A673 (cell line): Measurements from ENCODE around the gene CREB3L1. TPM values are rescaled to one million over a fixed set of nuclear protein-coding genes. Genes with fewer than 3 reads are reported as not detected.
A peak's percentile ranks its signal among the peaks of the same experiment; 100 is the strongest.

Experiments
- BruUV-seq: library from RNA; stranded (reverse); fragments of 400-500 nt; replicated peaks from 2 replicates; lab custom pipeline; 2021; lab: Mats Ljungman, UMichigan
- CTCF ChIA-PET: fragments of 300-600 bp; sonication (Branson Sonifier 250); formaldehyde crosslinking; loops from one replicate; lab custom pipeline; 2022; ENCODE audit warnings: antibody characterized with exemption; lab: Charles Lee
- POLR2A ChIA-PET: fragments of 300-600 bp; sonication (Branson Sonifier 250); formaldehyde crosslinking; loops from one replicate; lab custom pipeline; 2022; ENCODE audit warnings: antibody characterized with exemption; ENCODE audit not compliant: low non-redundant PET; lab: Charles Lee
- DNase-seq: peaks from one replicate; pipeline ENCODE4 v3.0.0-alpha.2; 2015; ENCODE audit warnings: low spot score
- H3K27ac ChIP-seq: fragments of 200-600 bp; sonication (generic); 2 replicates; pipeline ENCODE4 v1.5.1; 2016; ENCODE audit warnings: mixed run types, low read depth, mild to moderate bottlenecking, mixed read lengths, antibody characterized with exemption, low read length; ENCODE audit not compliant: poor library complexity, severe bottlenecking
- H3K27me3 ChIP-seq: fragments of 200-600 bp; sonication (generic); replicated peaks from 2 replicates; pipeline ENCODE4 v1.6.1; 2017; ENCODE audit warnings: mixed run types, low read depth, mild to moderate bottlenecking, mixed read lengths, antibody characterized with exemption, low read length; ENCODE audit not compliant: insufficient read depth, poor library complexity
- H3K36me3 ChIP-seq: fragments of 200-600 bp; sonication (generic); 2 replicates; pipeline ENCODE4 v1.6.1; 2016; ENCODE audit warnings: mixed run types, mild to moderate bottlenecking, mixed read lengths, antibody characterized with exemption, low read length; ENCODE audit not compliant: insufficient read depth, poor library complexity, severe bottlenecking
- H3K4me1 ChIP-seq: fragments of 200-600 bp; sonication (generic); 2 replicates; pipeline ENCODE4 v1.6.1; 2017; ENCODE audit warnings: mixed run types, mild to moderate bottlenecking, mixed read lengths, antibody characterized with exemption, low read length; ENCODE audit not compliant: insufficient read depth, poor library complexity, severe bottlenecking
- H3K4me3 ChIP-seq: fragments of 200-600 bp; sonication (generic); 2 replicates; pipeline ENCODE4 v1.5.1; 2016; ENCODE audit warnings: low read depth, mixed run types, mild to moderate bottlenecking, mixed read lengths, low read length; ENCODE audit not compliant: poor library complexity, severe bottlenecking
- H3K9me3 ChIP-seq: fragments of 200-600 bp; sonication (generic); 2 replicates; pipeline ENCODE4 v1.6.1; 2016; ENCODE audit warnings: mixed run types, low read depth, mild to moderate bottlenecking, mixed read lengths, antibody characterized with exemption, low read length; ENCODE audit not compliant: poor library complexity, severe bottlenecking
- EZH2 ChIP-seq: fragments of 200-600 bp; sonication (generic); IDR thresholded peaks from 2 replicates; pipeline ENCODE4 v1.6.1; 2017; ENCODE audit warnings: borderline replicate concordance, low read depth, mild to moderate bottlenecking, mixed read lengths, antibody characterized with exemption, low read length; ENCODE audit not compliant: poor library complexity, severe bottlenecking
- intact Hi-C: fragments of 100-400 bp; cut with micrococcal nuclease; formaldehyde crosslinking; loops from one replicate; pipeline ENCODE4 v1.10.0; 2022; ENCODE audit not compliant: unreplicated experiment
- total RNA-seq: library from RNA; stranded (reverse); gene quantifications from 2 replicates; pipeline ENCODE4 v1.2.3, GENCODE V29; 2021
- TF ChIP-seq, protein P1 (sequence below): fragments of 300-800, 200-600 bp; sonication (generic); conservative IDR thresholded peaks from 2 replicates; pipeline ENCODE4 v1.5.1; 2017; ENCODE audit warnings: low read depth, mild to moderate bottlenecking, antibody characterized with exemption, low read length, moderate library complexity, mixed read lengths

Gene CREB3L1
- total RNA-seq, 1 experiment from 2014 or later: 3.5 TPM

DNA sequence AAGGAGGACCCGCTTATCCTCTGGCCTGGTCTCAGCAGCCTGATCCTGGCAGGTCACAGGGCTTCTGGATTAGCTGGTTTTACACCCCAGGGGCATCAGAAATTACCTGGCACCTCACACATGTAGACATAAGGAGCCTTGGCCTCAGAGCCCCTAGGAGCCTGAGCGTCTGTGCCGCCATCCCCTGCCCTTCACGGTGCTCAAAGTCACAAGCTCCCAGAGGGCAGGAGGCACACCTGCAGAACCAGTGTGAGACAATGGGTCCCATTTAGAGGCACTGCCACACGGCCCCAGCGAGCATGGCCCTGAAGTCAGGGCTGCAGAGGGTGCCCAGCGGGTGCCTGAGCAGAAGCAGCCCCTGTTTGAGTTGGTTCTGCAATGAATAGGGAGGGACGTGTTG, 73.7 kb downstream of the CREB3L1 start:
- Histone ChIP-seq H3K36me3 (peaks cover 6% of the 10 kb centered on the region), H3K27ac (peak overlapping the region; percentile 45), H3K4me1 (peaks cover 60% of the 10 kb centered on the region), H3K9me3 (no peaks in the 10 kb centered on the region), H3K4me3 (no peak overlapping the region), H3K27me3 (no peaks in the 10 kb centered on the region)
- intact Hi-C loops: no loop called here
- CTCF ChIA-PET: interaction anchor here (0.5 to 2.8 kb wide), 6 partner anchors 10 to 289 kb away, joined by 5 to 27 read pairs (median 8); partner anchors contain the start of gene CHRM4
- no peak for TF ChIP-seq EZH2
- TF ChIP-seq, protein P1, sequence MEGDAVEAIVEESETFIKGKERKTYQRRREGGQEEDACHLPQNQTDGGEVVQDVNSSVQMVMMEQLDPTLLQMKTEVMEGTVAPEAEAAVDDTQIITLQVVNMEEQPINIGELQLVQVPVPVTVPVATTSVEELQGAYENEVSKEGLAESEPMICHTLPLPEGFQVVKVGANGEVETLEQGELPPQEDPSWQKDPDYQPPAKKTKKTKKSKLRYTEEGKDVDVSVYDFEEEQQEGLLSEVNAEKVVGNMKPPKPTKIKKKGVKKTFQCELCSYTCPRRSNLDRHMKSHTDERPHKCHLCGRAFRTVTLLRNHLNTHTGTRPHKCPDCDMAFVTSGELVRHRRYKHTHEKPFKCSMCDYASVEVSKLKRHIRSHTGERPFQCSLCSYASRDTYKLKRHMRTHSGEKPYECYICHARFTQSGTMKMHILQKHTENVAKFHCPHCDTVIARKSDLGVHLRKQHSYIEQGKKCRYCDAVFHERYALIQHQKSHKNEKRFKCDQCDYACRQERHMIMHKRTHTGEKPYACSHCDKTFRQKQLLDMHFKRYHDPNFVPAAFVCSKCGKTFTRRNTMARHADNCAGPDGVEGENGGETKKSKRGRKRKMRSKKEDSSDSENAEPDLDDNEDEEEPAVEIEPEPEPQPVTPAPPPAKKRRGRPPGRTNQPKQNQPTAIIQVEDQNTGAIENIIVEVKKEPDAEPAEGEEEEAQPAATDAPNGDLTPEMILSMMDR: no peak
- no TSS peak for BruUV-seq
- no peak for DNase-seq
- POLR2A ChIA-PET: no interaction called here

DNA sequence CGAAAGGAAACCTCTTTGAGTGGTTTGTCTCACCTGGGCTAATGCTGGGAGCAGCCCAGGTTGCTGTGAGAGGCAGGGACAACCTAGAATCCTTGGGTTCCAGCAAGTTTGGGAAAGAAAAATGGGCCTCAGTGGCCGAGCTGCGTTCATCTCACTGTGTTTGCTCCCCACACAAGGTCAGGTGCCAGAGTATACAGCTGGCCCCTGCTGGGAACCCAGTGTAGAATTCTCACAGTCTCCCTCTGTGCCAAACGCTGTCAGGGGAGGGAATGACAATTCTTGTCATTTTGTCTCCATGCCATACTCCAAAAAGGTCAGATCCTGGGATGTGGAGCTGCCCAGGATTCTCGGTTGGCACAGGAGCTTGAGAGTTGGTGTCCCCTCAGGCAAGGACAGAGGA, 74.1 kb downstream of the CREB3L1 start:
- peaks cover 9% of the 10 kb centered on the region for H3K36me3 ChIP-seq
- POLR2A ChIA-PET: interaction anchor here (1.0 kb wide), 1 partner anchor 9 kb away, joined by 3 read pairs; no protein-coding TSS in a partner anchor
- no peaks in the 10 kb centered on the region for H3K27me3 ChIP-seq
- CTCF ChIA-PET: interaction anchor here (0.6 to 2.8 kb wide), 13 partner anchors 8 to 213 kb away, joined by 3 to 27 read pairs (median 6); partner anchors contain the start of gene CHRM4
- intact Hi-C loops: no loop called here
- DNase-seq: no peak
- no peak overlapping the region for H3K4me3 ChIP-seq
- TF ChIP-seq, protein P1: no peak
- no peak for TF ChIP-seq EZH2
- BruUV-seq: no TSS peak
- peak overlapping the region; percentile 45 for H3K27ac ChIP-seq
- peaks cover 60% of the 10 kb centered on the region for H3K4me1 ChIP-seq
- no peaks in the 10 kb centered on the region for H3K9me3 ChIP-seq

DNA sequence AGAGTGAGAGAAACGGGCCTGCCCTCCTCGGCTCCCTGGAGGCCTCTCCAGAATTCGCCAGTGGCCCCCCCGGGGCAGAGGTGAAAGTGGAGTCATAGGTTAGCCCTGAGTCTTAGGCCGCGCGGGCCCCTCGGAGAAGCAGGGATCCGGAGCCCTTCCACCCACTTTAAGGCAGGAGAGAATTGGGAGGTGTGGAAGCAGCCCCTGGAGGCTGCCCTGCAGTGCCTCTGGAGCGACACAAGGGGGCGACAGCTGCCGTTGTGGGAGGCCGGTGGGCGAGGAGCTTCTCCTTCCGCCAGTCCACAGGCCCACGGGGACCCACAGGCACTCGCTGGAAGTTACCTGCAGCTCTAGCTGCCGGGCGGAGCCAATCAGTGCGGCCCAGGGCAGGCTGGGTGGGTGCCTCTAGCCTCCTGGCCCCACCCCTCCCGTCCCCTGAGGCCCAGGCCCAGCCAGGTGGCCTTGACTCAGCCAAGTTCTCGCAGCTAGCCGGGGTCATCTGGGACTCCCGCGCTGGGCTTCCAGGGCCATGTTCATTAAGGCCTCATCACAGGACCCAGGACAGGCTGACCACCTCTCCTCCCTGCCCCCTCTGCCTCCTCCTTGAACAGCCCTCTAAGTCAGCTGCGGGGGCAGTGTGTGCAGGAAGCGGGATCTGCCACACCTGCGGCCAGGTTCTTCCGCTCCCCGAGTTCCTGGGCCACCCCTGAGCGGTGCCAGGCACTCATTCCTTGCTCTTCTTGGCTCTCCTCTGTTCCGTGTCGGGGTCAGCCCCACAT, 74.8 kb downstream of the CREB3L1 start:
- no peak overlapping the region for H3K4me3 ChIP-seq
- H3K27ac ChIP-seq: peak overlapping the region; percentile 45
- no peaks in the 10 kb centered on the region for H3K27me3 ChIP-seq
- BruUV-seq: no TSS peak
- intact Hi-C loops: no loop called here
- ChIA-PET POLR2A (interaction anchor here (1.0 kb wide), 1 partner anchor 9 kb away, joined by 3 read pairs; no protein-coding TSS in a partner anchor), CTCF (interaction anchor here (0.6 to 2.8 kb wide), 19 partner anchors 8 to 349 kb away, joined by 3 to 27 read pairs (median 5); partner anchors contain the start of genes ARHGAP1, CHRM4 and ZNF408)
- H3K4me1 ChIP-seq: peaks cover 59% of the 10 kb centered on the region
- DNase-seq: peak; percentile 88
- H3K36me3 ChIP-seq: peaks cover 9% of the 10 kb centered on the region
- TF ChIP-seq, protein P1: peak; percentile 100
- TF ChIP-seq EZH2: no peak
- no peaks in the 10 kb centered on the region for H3K9me3 ChIP-seq
